Stomach (tissue), 4 donors: ENCODE measurements around the gene NFE2L1.

Source experiments
- EP300 ChIP-seq: sonication (generic); formaldehyde crosslinking; IDR thresholded peaks from one replicate; pipeline ENCODE4 v1.6.1; 2017; ENCODE audit warnings: antibody characterized with exemption
- POLR2A ChIP-seq, 4 donors: fragments of 450-650 bp; IDR thresholded peaks; one replicate each; pipeline ENCODE4 v1.6.1; 2016; ENCODE audit warnings: antibody characterized with exemption in 4 of 4, control low read depth in 2 of 4, mild to moderate bottlenecking in 1 of 4, moderate library complexity in 1 of 4
- POLR2AphosphoS5 ChIP-seq, 3 donors: sonication (generic); formaldehyde crosslinking; IDR thresholded peaks; one replicate each; pipeline ENCODE4 v1.6.1; 2016; ENCODE audit warnings: antibody characterized with exemption in 3 of 3
- TF ChIP-seq, protein P1 (sequence below), 7 experiments: fragments of 450-650 bp in 4 of 7; fragments of 200-600 bp in 3 of 7; sonication (generic) in 3 of 7; IDR thresholded peaks; one replicate each; pipeline ENCODE4 v1.5.1; 2016 to 2019; ENCODE audit warnings: antibody characterized with exemption in 7 of 7, control low read depth in 2 of 7, mild to moderate bottlenecking in 1 of 7

DNA sequence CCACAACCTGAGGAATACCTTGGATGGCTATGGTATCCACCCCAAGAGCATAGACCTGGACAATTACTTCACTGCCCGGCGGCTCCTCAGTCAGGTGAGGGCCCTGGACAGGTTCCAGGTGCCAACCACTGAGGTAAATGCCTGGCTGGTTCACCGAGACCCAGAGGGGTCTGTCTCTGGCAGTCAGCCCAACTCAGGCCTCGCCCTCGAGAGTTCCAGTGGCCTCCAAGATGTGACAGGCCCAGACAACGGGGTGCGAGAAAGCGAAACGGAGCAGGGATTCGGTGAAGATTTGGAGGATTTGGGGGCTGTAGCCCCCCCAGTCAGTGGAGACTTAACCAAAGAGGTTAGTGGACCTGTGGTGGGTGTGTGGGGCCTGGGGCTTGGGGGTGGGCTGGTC, 3.1 kb downstream of the NFE2L1 start:
- TF ChIP-seq, protein P1, sequence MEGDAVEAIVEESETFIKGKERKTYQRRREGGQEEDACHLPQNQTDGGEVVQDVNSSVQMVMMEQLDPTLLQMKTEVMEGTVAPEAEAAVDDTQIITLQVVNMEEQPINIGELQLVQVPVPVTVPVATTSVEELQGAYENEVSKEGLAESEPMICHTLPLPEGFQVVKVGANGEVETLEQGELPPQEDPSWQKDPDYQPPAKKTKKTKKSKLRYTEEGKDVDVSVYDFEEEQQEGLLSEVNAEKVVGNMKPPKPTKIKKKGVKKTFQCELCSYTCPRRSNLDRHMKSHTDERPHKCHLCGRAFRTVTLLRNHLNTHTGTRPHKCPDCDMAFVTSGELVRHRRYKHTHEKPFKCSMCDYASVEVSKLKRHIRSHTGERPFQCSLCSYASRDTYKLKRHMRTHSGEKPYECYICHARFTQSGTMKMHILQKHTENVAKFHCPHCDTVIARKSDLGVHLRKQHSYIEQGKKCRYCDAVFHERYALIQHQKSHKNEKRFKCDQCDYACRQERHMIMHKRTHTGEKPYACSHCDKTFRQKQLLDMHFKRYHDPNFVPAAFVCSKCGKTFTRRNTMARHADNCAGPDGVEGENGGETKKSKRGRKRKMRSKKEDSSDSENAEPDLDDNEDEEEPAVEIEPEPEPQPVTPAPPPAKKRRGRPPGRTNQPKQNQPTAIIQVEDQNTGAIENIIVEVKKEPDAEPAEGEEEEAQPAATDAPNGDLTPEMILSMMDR (IDR thresholded peaks at IDR 0.05): no peak
- TF ChIP-seq POLR2AphosphoS5 (IDR thresholded peaks at IDR 0.05) (no peak), POLR2A (IDR thresholded peaks at IDR 0.05) (no peak), EP300 (no peak)
